ENCODE data around the gene RAD54L.
"Not testable (repeated sequence)": the region's sequence is repeated elsewhere in the genome, so short reads cannot be mapped to it uniquely, and the experiment has no call there.

Gene RAD54L

GRCh38 chr1:46223472-46223943 is 24.1 kb upstream of the RAD54L start:
- H4K5ac ChIP-seq (ENCODE audit: low read length), result no peak overlapping the region
- peak overlapping the region; percentile 31 for H3K9ac ChIP-seq (ENCODE audit: low read length)
- H3K23ac ChIP-seq (ENCODE audit: low read length), result no peak overlapping the region
- no peak overlapping the region for H3K4me2 ChIP-seq (ENCODE audit: low read length)
- no peak overlapping the region for H2BK5ac ChIP-seq (ENCODE audit: low read length)
- DNase-seq, result peak; percentile 92
- no CpG with 5 or more reads among the region's 6 CpGs for WGBS (ENCODE audit: extremely low coverage, insufficient coverage, low lambda C conversion rate)
- H3K4ac ChIP-seq (ENCODE audit: low read depth, low read length), result no peak overlapping the region
- no peaks in the 10 kb centered on the region for H3K27me3 ChIP-seq (ENCODE audit: insufficient read depth, low read length, poor library complexity)
- no peaks in the 10 kb centered on the region for H3K79me2 ChIP-seq (ENCODE audit: control insufficient read depth, insufficient read depth, low read length)
- H3K56ac ChIP-seq (ENCODE audit: low read length), result peak overlapping the region; percentile 50
- no peak overlapping the region for H3K18ac ChIP-seq (ENCODE audit: low read length)
- H2BK120ac ChIP-seq (ENCODE audit: low read depth, low read length), result no peak overlapping the region
- H3K36me3 ChIP-seq (ENCODE audit: control insufficient read depth, insufficient read depth, low read length), result no peaks in the 10 kb centered on the region
- peaks cover 7% of the 10 kb centered on the region for H3K4me1 ChIP-seq (ENCODE audit: control insufficient read depth, low read depth, low read length)
- H3K4me3 ChIP-seq (ENCODE audit: low read length), result no peak overlapping the region
- no peak overlapping the region for H4K8ac ChIP-seq (ENCODE audit: low read depth, low read length)
- H2BK15ac ChIP-seq (replicated peaks; ENCODE audit: low read depth), result no peak overlapping the region
- H3K79me1 ChIP-seq (ENCODE audit: low read length), result no peaks in the 10 kb centered on the region
- H2AK5ac ChIP-seq (ENCODE audit: low read length), result no peak overlapping the region
- H3K27ac ChIP-seq (ENCODE audit: low read depth, low read length), result no peak overlapping the region

GRCh38 chr1:46224966-46225365 is 22.6 kb upstream of the RAD54L start:
- Histone ChIP-seq H2AK5ac (ENCODE audit: low read length) (no peak overlapping the region), H3K36me3 (ENCODE audit: control insufficient read depth, insufficient read depth, low read length) (no peaks in the 10 kb centered on the region), H3K18ac (ENCODE audit: low read length) (no peak overlapping the region), H3K79me1 (ENCODE audit: low read length) (no peaks in the 10 kb centered on the region), H2BK15ac (replicated peaks; ENCODE audit: low read depth) (no peak overlapping the region), H3K27ac (ENCODE audit: low read depth, low read length) (no peak overlapping the region), H4K8ac (ENCODE audit: low read depth, low read length) (no peak overlapping the region), H3K27me3 (ENCODE audit: insufficient read depth, low read length, poor library complexity) (no peaks in the 10 kb centered on the region), H3K9ac (ENCODE audit: low read length) (no peak overlapping the region), H2BK5ac (ENCODE audit: low read length) (no peak overlapping the region), H3K56ac (ENCODE audit: low read length) (no peak overlapping the region), H3K4me1 (ENCODE audit: control insufficient read depth, low read depth, low read length) (peaks cover 7% of the 10 kb centered on the region), H3K4me3 (ENCODE audit: low read length) (no peak overlapping the region), H3K23ac (ENCODE audit: low read length) (no peak overlapping the region), H3K4ac (ENCODE audit: low read depth, low read length) (no peak overlapping the region), H4K5ac (ENCODE audit: low read length) (no peak overlapping the region), H3K79me2 (ENCODE audit: control insufficient read depth, insufficient read depth, low read length) (no peaks in the 10 kb centered on the region), H3K4me2 (ENCODE audit: low read length) (no peak overlapping the region), H2BK120ac (ENCODE audit: low read depth, low read length) (no peak overlapping the region)
- WGBS (ENCODE audit: extremely low coverage, insufficient coverage, low lambda C conversion rate), result no CpG with 5 or more reads among the region's 4 CpGs
- DNase-seq, result no peak

- not testable (repeated sequence) for H2BK5ac ChIP-seq (ENCODE audit: low read length); H4K5ac ChIP-seq (ENCODE audit: low read length); H3K79me2 ChIP-seq (ENCODE audit: control insufficient read depth, insufficient read depth, low read length); H2AK5ac ChIP-seq (ENCODE audit: low read length); H3K9ac ChIP-seq (ENCODE audit: low read length); H3K27me3 ChIP-seq (ENCODE audit: insufficient read depth, low read length, poor library complexity); H4K8ac ChIP-seq (ENCODE audit: low read depth, low read length); H3K36me3 ChIP-seq (ENCODE audit: control insufficient read depth, insufficient read depth, low read length); H3K56ac ChIP-seq (ENCODE audit: low read length); H3K23ac ChIP-seq (ENCODE audit: low read length); H3K4ac ChIP-seq (ENCODE audit: low read depth, low read length); H3K18ac ChIP-seq (ENCODE audit: low read length); H3K27ac ChIP-seq (ENCODE audit: low read depth, low read length); H3K4me3 ChIP-seq (ENCODE audit: low read length); DNase-seq; H2BK120ac ChIP-seq (ENCODE audit: low read depth, low read length); H2BK15ac ChIP-seq (replicated peaks; ENCODE audit: low read depth); H3K4me1 ChIP-seq (ENCODE audit: control insufficient read depth, low read depth, low read length); H3K79me1 ChIP-seq (ENCODE audit: low read length); H3K4me2 ChIP-seq (ENCODE audit: low read length)
- WGBS (ENCODE audit: extremely low coverage, insufficient coverage, low lambda C conversion rate), result no CpG with 5 or more reads among the region's 3 CpGs
Observed at GRCh38 chr1:46231231-46231630, 16.3 kb upstream of the RAD54L start.

DNA sequence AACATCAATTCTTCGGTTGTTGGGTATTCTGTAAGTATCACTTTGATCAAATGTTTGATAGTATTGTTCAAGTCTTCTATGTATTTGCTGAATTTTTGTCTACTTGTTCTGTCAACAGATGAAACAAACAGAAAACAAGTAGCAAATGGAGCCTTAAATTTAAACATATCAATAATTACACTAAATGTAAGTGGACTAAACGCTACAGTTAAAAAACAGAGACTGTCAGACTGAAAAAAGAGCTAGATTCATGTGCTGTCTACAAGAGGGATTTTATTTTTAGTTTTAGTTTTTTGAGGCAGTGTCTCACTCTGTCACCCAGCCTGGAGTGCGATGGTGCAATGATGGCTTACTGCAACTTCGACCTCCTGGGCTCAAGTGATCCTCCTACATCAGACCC is 10.7 kb upstream of the RAD54L start:
- H3K9ac ChIP-seq (ENCODE audit: low read length), result no peak overlapping the region
- H3K4me1 ChIP-seq (ENCODE audit: control insufficient read depth, low read depth, low read length), result no peaks in the 10 kb centered on the region
- H4K5ac ChIP-seq (ENCODE audit: low read length), result no peak overlapping the region
- no peak overlapping the region for H2BK120ac ChIP-seq (ENCODE audit: low read depth, low read length)
- H2BK5ac ChIP-seq (ENCODE audit: low read length), result no peak overlapping the region
- no peak overlapping the region for H3K27ac ChIP-seq (ENCODE audit: low read depth, low read length)
- no peaks in the 10 kb centered on the region for H3K79me1 ChIP-seq (ENCODE audit: low read length)
- no peaks in the 10 kb centered on the region for H3K79me2 ChIP-seq (ENCODE audit: control insufficient read depth, insufficient read depth, low read length)
- no peak overlapping the region for H3K23ac ChIP-seq (ENCODE audit: low read length)
- no peak for DNase-seq
- WGBS (ENCODE audit: extremely low coverage, insufficient coverage, low lambda C conversion rate), result no CpG with 5 or more reads among the region's 4 CpGs
- H2BK15ac ChIP-seq (replicated peaks; ENCODE audit: low read depth), result no peak overlapping the region
- H2AK5ac ChIP-seq (ENCODE audit: low read length), result no peak overlapping the region
- no peaks in the 10 kb centered on the region for H3K27me3 ChIP-seq (ENCODE audit: insufficient read depth, low read length, poor library complexity)
- no peak overlapping the region for H3K18ac ChIP-seq (ENCODE audit: low read length)
- H3K4me3 ChIP-seq (ENCODE audit: low read length), result no peak overlapping the region
- no peak overlapping the region for H3K56ac ChIP-seq (ENCODE audit: low read length)
- H4K8ac ChIP-seq (ENCODE audit: low read depth, low read length), result no peak overlapping the region
- no peak overlapping the region for H3K4me2 ChIP-seq (ENCODE audit: low read length)
- no peak overlapping the region for H3K4ac ChIP-seq (ENCODE audit: low read depth, low read length)
- H3K36me3 ChIP-seq (ENCODE audit: control insufficient read depth, insufficient read depth, low read length), result no peaks in the 10 kb centered on the region

- H2AK5ac ChIP-seq (ENCODE audit: low read length); H3K79me1 ChIP-seq (ENCODE audit: low read length); H3K27me3 ChIP-seq (ENCODE audit: insufficient read depth, low read length, poor library complexity); DNase-seq; H3K4me3 ChIP-seq (ENCODE audit: low read length); H2BK15ac ChIP-seq (replicated peaks; ENCODE audit: low read depth); H3K4ac ChIP-seq (ENCODE audit: low read depth, low read length); H3K4me2 ChIP-seq (ENCODE audit: low read length); H2BK120ac ChIP-seq (ENCODE audit: low read depth, low read length); H4K5ac ChIP-seq (ENCODE audit: low read length); H3K18ac ChIP-seq (ENCODE audit: low read length); H3K9ac ChIP-seq (ENCODE audit: low read length); H3K56ac ChIP-seq (ENCODE audit: low read length); H3K23ac ChIP-seq (ENCODE audit: low read length); H4K8ac ChIP-seq (ENCODE audit: low read depth, low read length); H3K79me2 ChIP-seq (ENCODE audit: control insufficient read depth, insufficient read depth, low read length); H2BK5ac ChIP-seq (ENCODE audit: low read length); H3K36me3 ChIP-seq (ENCODE audit: control insufficient read depth, insufficient read depth, low read length); H3K4me1 ChIP-seq (ENCODE audit: control insufficient read depth, low read depth, low read length); H3K27ac ChIP-seq (ENCODE audit: low read depth, low read length): not testable (repeated sequence)
- WGBS (ENCODE audit: extremely low coverage, insufficient coverage, low lambda C conversion rate), result no CpG with 5 or more reads among the region's 1 CpG
Observed at GRCh38 chr1:46238865-46239264, 8.7 kb upstream of the RAD54L start.

DNA sequence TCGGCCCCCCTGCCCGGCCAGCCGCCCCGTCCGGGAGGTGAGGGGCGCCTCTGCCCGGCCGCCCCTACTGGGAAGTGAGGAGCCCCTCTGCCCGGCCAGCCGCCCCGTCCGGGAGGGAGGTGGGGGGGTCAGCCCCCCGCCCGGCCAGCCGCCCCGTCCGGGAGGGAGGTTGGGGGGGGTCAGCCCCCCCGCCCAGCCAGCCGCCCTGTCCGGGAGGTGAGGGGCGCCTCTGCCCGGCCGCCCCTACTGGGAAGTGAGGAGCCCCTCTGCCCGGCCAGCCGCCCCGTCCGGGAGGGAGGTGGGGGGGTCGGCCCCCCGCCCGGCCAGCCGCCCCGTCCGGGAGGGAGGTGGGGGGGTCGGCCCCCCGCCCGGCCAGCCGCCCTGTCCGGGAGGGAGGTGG is 5.8 kb upstream of the RAD54L start:
- H3K4me3 ChIP-seq (ENCODE audit: low read length); H4K8ac ChIP-seq (ENCODE audit: low read depth, low read length); H3K9ac ChIP-seq (ENCODE audit: low read length); H3K56ac ChIP-seq (ENCODE audit: low read length); H3K79me2 ChIP-seq (ENCODE audit: control insufficient read depth, insufficient read depth, low read length); H3K18ac ChIP-seq (ENCODE audit: low read length); H3K4me1 ChIP-seq (ENCODE audit: control insufficient read depth, low read depth, low read length); H4K5ac ChIP-seq (ENCODE audit: low read length); H2BK15ac ChIP-seq (replicated peaks; ENCODE audit: low read depth); H3K4ac ChIP-seq (ENCODE audit: low read depth, low read length); H2BK5ac ChIP-seq (ENCODE audit: low read length); H3K4me2 ChIP-seq (ENCODE audit: low read length); DNase-seq; H3K36me3 ChIP-seq (ENCODE audit: control insufficient read depth, insufficient read depth, low read length); H3K27ac ChIP-seq (ENCODE audit: low read depth, low read length); H3K27me3 ChIP-seq (ENCODE audit: insufficient read depth, low read length, poor library complexity); H2AK5ac ChIP-seq (ENCODE audit: low read length); H2BK120ac ChIP-seq (ENCODE audit: low read depth, low read length); H3K23ac ChIP-seq (ENCODE audit: low read length); H3K79me1 ChIP-seq (ENCODE audit: low read length): not testable (repeated sequence)
- WGBS (ENCODE audit: extremely low coverage, insufficient coverage, low lambda C conversion rate), result no CpG with 5 or more reads among the region's 38 CpGs
